Measurements from ENCODE around the gene NFIX. TPM values are rescaled to one million over a fixed set of nuclear protein-coding genes. Genes with fewer than 3 reads are reported as not detected.

Gene NFIX
- total and polyA plus RNA-seq, 9 donors, result 30.3 to 256 (median 217) TPM

GRCh38 chr19:13122980-13123957 is 128.0 kb downstream of the NFIX start:
- Histone ChIP-seq H3K27ac (no peak overlapping the region), H3K9me3 (no peaks in the 10 kb centered on the region), H3K27me3 (no peaks in the 10 kb centered on the region), H3K36me3 (no peaks in the 10 kb centered on the region), H3K4me3 (no peak overlapping the region), H3K4me1 (ENCODE audit: insufficient read depth) (peaks cover 9% of the 10 kb centered on the region)
- no peak for TF ChIP-seq EP300 (IDR thresholded peaks at IDR 0.05)
- no peak for TF ChIP-seq POLR2A (IDR thresholded peaks at IDR 0.05)
- TF ChIP-seq CTCF (IDR thresholded peaks at IDR 0.05), result no peak
- 78 to 82% (median 82%) methylated on average over 20 of the region's 20 CpGs for WGBS, 3 donors
- no peak for DNase-seq
- intact Hi-C loops (cut with DNase I), result no loop called here

DNA sequence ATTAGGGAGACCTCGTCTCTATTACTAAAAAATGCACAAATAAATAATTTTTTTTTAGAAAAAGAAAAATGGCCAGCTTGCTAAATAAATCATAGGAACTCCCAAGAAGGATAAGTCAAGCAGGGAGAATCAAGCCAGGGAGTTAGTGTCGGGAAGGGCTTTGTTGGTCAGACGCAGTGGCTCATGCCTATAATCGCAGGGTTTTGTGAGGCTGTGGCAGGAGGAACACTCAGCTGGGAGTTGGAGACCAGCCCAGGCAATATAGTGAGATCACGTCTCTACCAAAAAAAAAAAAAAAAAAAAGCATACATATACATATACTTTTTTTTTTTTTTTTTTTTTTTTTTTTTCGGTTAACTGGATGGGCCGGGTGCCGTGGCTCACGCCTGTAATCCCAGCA is 131.8 kb downstream of the NFIX start:
- Histone ChIP-seq H3K27ac (no peak overlapping the region), H3K27me3 (no peaks in the 10 kb centered on the region), H3K4me3 (no peak overlapping the region), H3K4me1 (ENCODE audit: insufficient read depth) (no peaks in the 10 kb centered on the region), H3K36me3 (no peaks in the 10 kb centered on the region), H3K9me3 (no peaks in the 10 kb centered on the region)
- intact Hi-C loops (cut with DNase I), result no loop called here
- DNase-seq, result no peak
- 84 to 88% (median 86%) methylated on average over 9 of the region's 9 CpGs for WGBS, 3 donors
- no peak for TF ChIP-seq POLR2A (IDR thresholded peaks at IDR 0.05)
- no peak for TF ChIP-seq EP300 (IDR thresholded peaks at IDR 0.05)
- no peak for TF ChIP-seq CTCF (IDR thresholded peaks at IDR 0.05)

DNA sequence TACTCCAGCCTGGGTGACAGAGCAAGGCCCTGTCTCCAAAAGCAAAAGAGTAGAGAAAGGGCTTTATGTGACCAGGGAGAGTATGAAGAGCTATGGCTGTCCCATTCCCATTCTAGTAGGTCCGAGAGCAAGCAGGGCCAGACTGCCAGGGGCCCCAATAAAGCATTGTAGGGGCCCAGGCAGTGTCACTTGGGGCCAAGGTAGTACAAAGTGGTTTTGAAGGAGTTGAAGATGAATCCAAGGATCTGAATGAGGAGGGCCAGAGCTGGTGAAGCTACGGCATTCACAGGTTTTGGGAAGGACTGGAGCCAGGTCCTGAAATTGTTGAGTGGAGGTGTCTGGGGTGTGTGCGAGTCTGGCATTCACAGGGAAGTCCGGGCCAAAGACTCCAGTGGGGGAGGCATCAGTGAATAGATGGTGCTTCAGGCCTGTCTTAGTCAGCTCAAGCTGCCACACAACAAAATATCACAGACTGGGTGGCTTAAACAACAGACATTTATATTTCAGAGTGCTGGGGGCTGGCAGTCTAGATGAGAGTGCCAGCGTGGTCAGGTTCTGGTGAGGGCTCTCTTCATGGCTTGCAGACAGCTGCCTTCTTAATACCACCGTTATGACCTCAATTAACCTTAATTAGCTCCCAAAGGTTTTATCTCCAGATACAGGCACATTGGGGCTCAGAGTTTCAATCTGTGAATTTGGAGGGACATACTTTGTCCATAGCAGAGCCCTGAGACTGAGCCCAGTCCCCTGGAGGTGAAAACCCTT is 132.7 kb downstream of the NFIX start:
- no peaks in the 10 kb centered on the region for H3K27me3 ChIP-seq
- TF ChIP-seq CTCF (IDR thresholded peaks at IDR 0.05) (no peak), POLR2A (IDR thresholded peaks at IDR 0.05) (no peak), EP300 (IDR thresholded peaks at IDR 0.05) (no peak)
- H3K9me3 ChIP-seq, result no peaks in the 10 kb centered on the region
- WGBS, 3 donors, result 88 to 92% (median 90%) methylated on average over 6 of the region's 6 CpGs
- intact Hi-C loops (cut with DNase I), result no loop called here
- H3K4me3 ChIP-seq, result no peak overlapping the region
- H3K4me1 ChIP-seq (ENCODE audit: insufficient read depth), result no peaks in the 10 kb centered on the region
- DNase-seq, result no peak
- no peaks in the 10 kb centered on the region for H3K36me3 ChIP-seq
- H3K27ac ChIP-seq, result no peak overlapping the region

DNA sequence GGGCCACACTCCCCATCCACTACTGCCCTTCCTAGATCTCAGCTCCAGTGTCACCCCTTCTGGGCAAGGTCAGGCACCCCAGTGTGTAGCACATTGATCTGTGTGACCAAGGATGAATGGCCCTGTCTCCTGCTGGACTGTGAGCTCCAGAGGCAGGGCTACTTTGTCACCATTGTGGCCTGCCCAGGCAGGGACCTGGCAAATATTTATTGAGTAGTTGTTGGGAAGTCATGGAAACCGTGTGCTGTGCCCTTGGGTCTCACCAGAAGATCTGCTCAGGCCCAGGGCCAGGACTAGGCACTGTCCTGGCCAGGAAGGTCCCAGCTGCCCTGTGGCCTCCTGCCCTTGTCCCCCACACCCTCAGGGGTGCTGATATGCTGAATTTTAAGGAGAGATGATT is 133.3 kb downstream of the NFIX start:
- H3K36me3 ChIP-seq, result no peaks in the 10 kb centered on the region
- 67 to 91% (median 83%) methylated on average over 1 of the region's 1 CpG for WGBS, 3 donors
- no peak for TF ChIP-seq POLR2A (IDR thresholded peaks at IDR 0.05)
- no peak for TF ChIP-seq CTCF (IDR thresholded peaks at IDR 0.05)
- no peak for TF ChIP-seq EP300 (IDR thresholded peaks at IDR 0.05)
- H3K4me1 ChIP-seq (ENCODE audit: insufficient read depth), result no peaks in the 10 kb centered on the region
- no peak for DNase-seq
- H3K27ac ChIP-seq, result no peak overlapping the region
- no peak overlapping the region for H3K4me3 ChIP-seq
- H3K9me3 ChIP-seq, result no peaks in the 10 kb centered on the region
- intact Hi-C loops (cut with DNase I), result no loop called here
- H3K27me3 ChIP-seq, result no peaks in the 10 kb centered on the region

Measured in ovary (tissue), 9 donors.